Measurements from ENCODE around the gene GALNT15.

GALNT15 gene

GRCh38 chr3:16247282-16248061 is 73.0 kb downstream of the GALNT15 start:
- Histone ChIP-seq H3K9ac (ENCODE audit: low read depth in 1 of 2, low read length in 2 of 2) (no peak overlapping the region), H3K27ac (ENCODE audit: low read depth, low read length) (no peak overlapping the region), H3K4me1 (ENCODE audit: control insufficient read depth in 1 of 2, insufficient read depth in 2 of 2, low read length in 2 of 2) (peaks cover 8 to 11% of the 10 kb centered on the region in 2 donors), H3K9me3 (ENCODE audit: control insufficient read depth in 1 of 2, low read length in 2 of 2) (no peaks in the 10 kb centered on the region), H3K27me3 (ENCODE audit: control insufficient read depth in 1 of 2, insufficient read depth in 2 of 2, low read length in 2 of 2) (no peaks in the 10 kb centered on the region), H3K36me3 (ENCODE audit: control insufficient read depth in 1 of 2, insufficient read depth in 2 of 2, low read length in 2 of 2) (no peaks in the 10 kb centered on the region), H3K4me3 (ENCODE audit: low read depth in 1 of 2, low read length in 2 of 2) (peak overlapping the region in 1 of 2 donors; percentile 26)

- H3K36me3 ChIP-seq (ENCODE audit: control insufficient read depth in 1 of 2, insufficient read depth in 2 of 2, low read length in 2 of 2) = no peaks in the 10 kb centered on the region
- no peak overlapping the region for H3K27ac ChIP-seq (ENCODE audit: low read depth, low read length)
- H3K9me3 ChIP-seq (ENCODE audit: control insufficient read depth in 1 of 2, low read length in 2 of 2) = no peaks in the 10 kb centered on the region
- H3K4me3 ChIP-seq (ENCODE audit: low read depth in 1 of 2, low read length in 2 of 2) = no peak overlapping the region
- no peak overlapping the region for H3K9ac ChIP-seq (ENCODE audit: low read depth in 1 of 2, low read length in 2 of 2)
- H3K27me3 ChIP-seq (ENCODE audit: control insufficient read depth in 1 of 2, insufficient read depth in 2 of 2, low read length in 2 of 2) = no peaks in the 10 kb centered on the region
- H3K4me1 ChIP-seq (ENCODE audit: control insufficient read depth in 1 of 2, insufficient read depth in 2 of 2, low read length in 2 of 2) = peaks cover 19 to 22% of the 10 kb centered on the region in 2 donors
These were observed 74.1 kb downstream of the GALNT15 start for GRCh38 chr3:16248556-16248955.

GRCh38 chr3:16249336-16249735 is 74.9 kb downstream of the GALNT15 start:
- no peaks in the 10 kb centered on the region for H3K27me3 ChIP-seq (ENCODE audit: control insufficient read depth in 1 of 2, insufficient read depth in 2 of 2, low read length in 2 of 2)

DNA sequence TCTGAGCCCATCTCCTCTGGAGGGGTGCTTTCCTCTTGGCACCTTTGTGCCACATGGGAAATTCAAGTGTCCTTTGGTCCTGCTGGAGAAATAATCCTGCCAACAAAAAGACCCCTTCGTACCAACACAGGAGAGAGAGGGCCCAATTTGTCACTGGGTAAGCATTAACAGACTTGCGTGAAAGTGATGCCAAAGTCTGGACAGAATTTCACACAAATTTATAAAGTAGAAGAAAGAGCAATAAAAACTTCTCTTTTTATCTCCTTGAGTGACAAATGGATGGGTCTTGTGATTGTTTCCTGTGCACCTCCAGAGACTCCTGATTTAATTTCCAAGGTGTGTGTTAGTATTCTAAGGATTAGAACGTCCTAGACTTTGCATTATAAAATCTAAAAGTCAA is 75.4 kb downstream of the GALNT15 start:
- Histone ChIP-seq H3K4me1 (ENCODE audit: control insufficient read depth in 1 of 2, insufficient read depth in 2 of 2, low read length in 2 of 2) (peaks cover 19 to 23% of the 10 kb centered on the region in 2 donors), H3K27ac (ENCODE audit: low read depth, low read length) (no peak overlapping the region), H3K36me3 (ENCODE audit: control insufficient read depth in 1 of 2, insufficient read depth in 2 of 2, low read length in 2 of 2) (no peaks in the 10 kb centered on the region), H3K9ac (ENCODE audit: low read depth in 1 of 2, low read length in 2 of 2) (no peak overlapping the region), H3K27me3 (ENCODE audit: control insufficient read depth in 1 of 2, insufficient read depth in 2 of 2, low read length in 2 of 2) (no peaks in the 10 kb centered on the region), H3K4me3 (ENCODE audit: low read depth in 1 of 2, low read length in 2 of 2) (no peak overlapping the region), H3K9me3 (ENCODE audit: control insufficient read depth in 1 of 2, low read length in 2 of 2) (no peaks in the 10 kb centered on the region)

More at GRCh38 chr3:16249336-16249735, 74.9 kb downstream of the GALNT15 start:
- Histone ChIP-seq H3K9me3 (ENCODE audit: control insufficient read depth in 1 of 2, low read length in 2 of 2) (no peaks in the 10 kb centered on the region), H3K27ac (ENCODE audit: low read depth, low read length) (no peak overlapping the region), H3K4me3 (ENCODE audit: low read depth in 1 of 2, low read length in 2 of 2) (no peak overlapping the region), H3K36me3 (ENCODE audit: control insufficient read depth in 1 of 2, insufficient read depth in 2 of 2, low read length in 2 of 2) (no peaks in the 10 kb centered on the region), H3K9ac (ENCODE audit: low read depth in 1 of 2, low read length in 2 of 2) (no peak overlapping the region), H3K4me1 (ENCODE audit: control insufficient read depth in 1 of 2, insufficient read depth in 2 of 2, low read length in 2 of 2) (peaks cover 19 to 23% of the 10 kb centered on the region in 2 donors)

DNA sequence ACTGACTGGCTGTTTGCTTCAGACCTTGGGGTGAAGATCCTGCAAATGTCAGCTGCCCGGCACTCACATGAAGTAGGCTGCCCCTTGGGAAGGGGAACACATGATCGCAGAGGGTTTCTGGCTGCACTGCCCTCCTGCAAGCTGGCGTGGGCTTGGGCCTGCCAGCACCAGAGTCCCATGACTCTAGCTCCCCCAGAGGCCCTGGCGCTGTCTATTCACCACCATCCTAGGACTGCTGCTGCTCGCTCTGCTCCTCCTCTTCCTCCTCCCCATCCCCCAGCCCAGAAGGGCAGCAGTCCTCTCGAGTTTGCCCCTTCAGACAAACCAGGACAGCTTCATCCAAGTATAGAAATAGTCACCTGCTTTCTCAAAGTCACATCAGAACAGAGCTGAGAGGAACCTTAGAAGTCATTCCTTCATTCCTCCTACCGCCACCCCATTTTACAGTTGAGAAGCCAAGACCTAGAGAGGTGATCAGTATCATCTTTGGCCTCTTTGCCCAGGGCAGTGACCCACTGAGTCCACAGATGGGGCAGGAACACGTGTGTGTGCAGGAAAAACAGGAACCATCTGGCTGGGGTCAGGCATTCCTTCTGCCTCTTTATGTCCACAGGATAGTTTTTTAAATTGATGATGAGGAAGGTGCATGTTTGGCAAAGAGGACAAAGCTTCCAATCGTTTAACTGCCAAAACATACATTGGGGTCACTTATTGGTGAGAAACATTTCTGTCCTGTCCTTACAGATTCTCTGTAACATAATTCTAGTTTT is 77.0 kb downstream of the GALNT15 start:
- H3K4me1 ChIP-seq (ENCODE audit: control insufficient read depth in 1 of 2, insufficient read depth in 2 of 2, low read length in 2 of 2) = peaks cover 19 to 23% of the 10 kb centered on the region in 2 donors
- no peak overlapping the region for H3K27ac ChIP-seq (ENCODE audit: low read depth, low read length)
- no peak overlapping the region for H3K4me3 ChIP-seq (ENCODE audit: low read depth in 1 of 2, low read length in 2 of 2)
- H3K9ac ChIP-seq (ENCODE audit: low read depth in 1 of 2, low read length in 2 of 2) = no peak overlapping the region
- H3K36me3 ChIP-seq (ENCODE audit: control insufficient read depth in 1 of 2, insufficient read depth in 2 of 2, low read length in 2 of 2) = no peaks in the 10 kb centered on the region
- no peaks in the 10 kb centered on the region for H3K27me3 ChIP-seq (ENCODE audit: control insufficient read depth in 1 of 2, insufficient read depth in 2 of 2, low read length in 2 of 2)
- no peaks in the 10 kb centered on the region for H3K9me3 ChIP-seq (ENCODE audit: control insufficient read depth in 1 of 2, low read length in 2 of 2)

DNA sequence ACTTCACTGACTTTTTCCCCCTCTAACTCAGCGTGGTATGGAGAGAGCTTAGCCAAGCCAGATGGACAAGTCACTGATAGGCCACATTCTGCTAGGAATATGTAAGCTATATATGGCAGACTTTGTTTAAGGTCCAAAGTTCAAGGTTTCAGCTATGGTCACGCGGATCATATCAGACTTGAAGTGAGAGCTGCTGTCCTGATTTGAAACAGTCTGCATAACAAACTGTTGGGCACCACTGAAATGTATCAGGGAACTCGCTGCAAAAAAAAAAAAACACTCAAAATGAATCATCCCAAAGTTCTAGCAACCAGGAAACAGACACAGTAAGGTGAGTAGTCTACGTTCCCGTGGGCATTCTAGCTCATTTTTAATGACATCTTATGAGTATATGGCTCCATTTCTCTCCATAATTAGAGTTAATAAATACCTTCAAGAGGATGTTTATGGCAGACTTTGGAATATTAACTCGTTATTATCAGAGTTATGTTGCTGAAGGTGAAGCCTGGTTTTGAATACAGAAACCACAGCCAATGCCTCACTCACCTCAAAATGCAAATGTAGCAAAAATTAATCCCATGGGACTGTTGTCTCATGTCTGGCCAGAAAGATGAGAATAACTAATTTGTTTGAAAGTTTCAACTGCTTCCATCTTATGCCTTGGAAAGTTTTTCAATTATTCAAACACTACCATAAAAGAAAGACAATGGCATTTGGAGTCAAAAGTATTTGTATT is 77.9 kb downstream of the GALNT15 start:
- Histone ChIP-seq H3K36me3 (ENCODE audit: control insufficient read depth in 1 of 2, insufficient read depth in 2 of 2, low read length in 2 of 2) (no peaks in the 10 kb centered on the region), H3K27me3 (ENCODE audit: control insufficient read depth in 1 of 2, insufficient read depth in 2 of 2, low read length in 2 of 2) (no peaks in the 10 kb centered on the region), H3K4me3 (ENCODE audit: low read depth in 1 of 2, low read length in 2 of 2) (peak overlapping the region in 1 of 2 donors; percentile 19), H3K4me1 (ENCODE audit: control insufficient read depth in 1 of 2, insufficient read depth in 2 of 2, low read length in 2 of 2) (peaks cover 19 to 23% of the 10 kb centered on the region in 2 donors), H3K9ac (ENCODE audit: low read depth in 1 of 2, low read length in 2 of 2) (no peak overlapping the region), H3K27ac (ENCODE audit: low read depth, low read length) (no peak overlapping the region), H3K9me3 (ENCODE audit: control insufficient read depth in 1 of 2, low read length in 2 of 2) (no peaks in the 10 kb centered on the region)

DNA sequence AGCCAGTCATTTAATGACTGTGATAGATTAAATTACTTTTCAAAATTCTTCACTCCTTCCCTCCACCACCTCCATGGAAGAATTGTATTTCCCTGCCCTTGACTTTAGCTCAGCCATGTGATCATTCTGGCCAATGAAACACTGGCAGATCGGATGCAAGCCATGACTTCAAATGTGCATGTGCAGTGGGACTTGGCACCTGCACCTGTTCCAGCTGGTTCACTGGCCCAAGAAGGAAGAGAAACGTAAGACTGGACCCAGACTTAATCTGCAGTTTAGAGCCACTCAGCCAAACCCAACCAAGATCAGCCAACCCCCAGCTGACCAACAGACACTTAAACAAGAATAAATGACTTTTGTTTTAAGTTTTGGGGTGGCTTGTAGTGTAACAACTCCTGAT is 78.5 kb downstream of the GALNT15 start:
- Histone ChIP-seq H3K27me3 (ENCODE audit: control insufficient read depth in 1 of 2, insufficient read depth in 2 of 2, low read length in 2 of 2) (no peaks in the 10 kb centered on the region), H3K4me3 (ENCODE audit: low read depth in 1 of 2, low read length in 2 of 2) (peak overlapping the region in 1 of 2 donors; percentile 19), H3K27ac (ENCODE audit: low read depth, low read length) (no peak overlapping the region), H3K9me3 (ENCODE audit: control insufficient read depth in 1 of 2, low read length in 2 of 2) (no peaks in the 10 kb centered on the region), H3K4me1 (ENCODE audit: control insufficient read depth in 1 of 2, insufficient read depth in 2 of 2, low read length in 2 of 2) (peaks cover 19 to 23% of the 10 kb centered on the region in 2 donors), H3K36me3 (ENCODE audit: control insufficient read depth in 1 of 2, insufficient read depth in 2 of 2, low read length in 2 of 2) (no peaks in the 10 kb centered on the region), H3K9ac (ENCODE audit: low read depth in 1 of 2, low read length in 2 of 2) (no peak overlapping the region)

DNA sequence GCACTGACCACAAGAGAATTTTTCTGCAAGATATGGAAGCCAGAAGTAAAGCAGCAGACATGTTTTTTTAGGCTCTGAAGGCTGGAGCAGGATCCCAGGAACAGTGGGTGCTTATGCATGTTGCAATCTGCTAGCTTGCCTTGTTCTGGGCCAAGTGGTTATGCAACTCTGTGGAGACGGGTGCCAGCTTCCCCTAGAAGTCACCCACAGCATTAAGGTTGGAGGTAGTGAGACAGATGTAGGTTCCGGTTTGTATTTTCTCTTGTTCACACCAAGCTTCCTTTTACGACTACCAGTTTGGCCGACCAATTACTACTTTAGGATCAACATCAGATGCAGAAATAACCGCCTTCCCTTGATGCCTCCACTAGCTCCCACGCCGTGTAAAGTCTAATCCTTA is 79.1 kb downstream of the GALNT15 start:
- Histone ChIP-seq H3K36me3 (ENCODE audit: control insufficient read depth in 1 of 2, insufficient read depth in 2 of 2, low read length in 2 of 2) (peaks cover 0 to 2% of the 10 kb centered on the region in 2 donors), H3K9ac (ENCODE audit: low read depth in 1 of 2, low read length in 2 of 2) (no peak overlapping the region), H3K27me3 (ENCODE audit: control insufficient read depth in 1 of 2, insufficient read depth in 2 of 2, low read length in 2 of 2) (no peaks in the 10 kb centered on the region), H3K9me3 (ENCODE audit: control insufficient read depth in 1 of 2, low read length in 2 of 2) (no peaks in the 10 kb centered on the region), H3K4me1 (ENCODE audit: control insufficient read depth in 1 of 2, insufficient read depth in 2 of 2, low read length in 2 of 2) (peaks cover 19 to 23% of the 10 kb centered on the region in 2 donors), H3K27ac (ENCODE audit: low read depth, low read length) (no peak overlapping the region), H3K4me3 (ENCODE audit: low read depth in 1 of 2, low read length in 2 of 2) (no peak overlapping the region)

DNA sequence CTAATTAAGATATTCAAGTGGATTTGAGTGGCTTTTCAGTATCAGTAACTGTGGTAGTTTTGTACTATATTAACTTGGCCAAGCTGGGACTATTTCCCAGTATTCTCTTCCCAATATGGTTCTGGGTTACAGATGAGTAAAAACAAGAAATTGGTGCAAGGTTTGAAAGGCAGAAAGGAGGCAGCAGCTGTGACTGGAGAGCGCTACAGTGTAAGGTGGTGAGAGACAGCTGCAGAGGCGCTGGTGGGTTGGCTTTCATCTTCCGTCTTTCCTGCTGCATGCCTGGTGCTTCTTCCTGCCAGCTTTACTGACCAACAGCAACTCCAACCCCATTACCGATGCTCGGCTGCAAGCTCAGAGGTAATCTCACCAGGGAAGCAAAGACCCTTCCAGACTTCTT is 80.4 kb downstream of the GALNT15 start:
- no peak overlapping the region for H3K9ac ChIP-seq (ENCODE audit: low read depth in 1 of 2, low read length in 2 of 2)

DNA sequence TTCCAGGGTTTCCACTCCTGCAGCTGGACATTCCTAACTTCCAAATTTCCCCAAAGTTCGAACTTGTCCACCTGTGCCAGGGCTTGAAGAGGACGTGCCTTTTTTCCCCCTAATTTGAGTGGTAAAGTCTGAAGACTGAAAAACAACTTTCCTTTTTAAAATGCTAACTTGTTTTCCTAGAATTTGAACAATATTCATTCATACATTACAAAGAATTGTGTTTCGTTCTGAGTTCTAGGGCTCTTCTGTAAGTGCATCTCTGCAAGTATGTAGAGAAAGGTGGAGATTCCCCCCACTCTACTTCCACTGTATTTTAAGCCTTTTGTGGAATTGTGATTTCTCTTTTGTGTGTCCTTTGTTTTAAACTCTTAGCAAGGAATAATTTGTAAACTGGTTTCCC is 80.8 kb downstream of the GALNT15 start:
- no peaks in the 10 kb centered on the region for H3K27me3 ChIP-seq (ENCODE audit: control insufficient read depth in 1 of 2, insufficient read depth in 2 of 2, low read length in 2 of 2)
- peaks cover 19 to 23% of the 10 kb centered on the region in 2 donors for H3K4me1 ChIP-seq (ENCODE audit: control insufficient read depth in 1 of 2, insufficient read depth in 2 of 2, low read length in 2 of 2)
- H3K27ac ChIP-seq (ENCODE audit: low read depth, low read length) = no peak overlapping the region
- no peak overlapping the region for H3K4me3 ChIP-seq (ENCODE audit: low read depth in 1 of 2, low read length in 2 of 2)
- peaks cover 9 to 17% of the 10 kb centered on the region in 2 donors for H3K36me3 ChIP-seq (ENCODE audit: control insufficient read depth in 1 of 2, insufficient read depth in 2 of 2, low read length in 2 of 2)
- no peak overlapping the region for H3K9ac ChIP-seq (ENCODE audit: low read depth in 1 of 2, low read length in 2 of 2)
- no peaks in the 10 kb centered on the region for H3K9me3 ChIP-seq (ENCODE audit: control insufficient read depth in 1 of 2, low read length in 2 of 2)

More for the DNA sequence above, 80.4 kb downstream of the GALNT15 start:
- no peak overlapping the region for H3K4me3 ChIP-seq (ENCODE audit: low read depth in 1 of 2, low read length in 2 of 2)
- H3K4me1 ChIP-seq (ENCODE audit: control insufficient read depth in 1 of 2, insufficient read depth in 2 of 2, low read length in 2 of 2) = peaks cover 19 to 23% of the 10 kb centered on the region in 2 donors
- no peak overlapping the region for H3K27ac ChIP-seq (ENCODE audit: low read depth, low read length)
- peaks cover 5 to 15% of the 10 kb centered on the region in 2 donors for H3K36me3 ChIP-seq (ENCODE audit: control insufficient read depth in 1 of 2, insufficient read depth in 2 of 2, low read length in 2 of 2)
- H3K27me3 ChIP-seq (ENCODE audit: control insufficient read depth in 1 of 2, insufficient read depth in 2 of 2, low read length in 2 of 2) = no peaks in the 10 kb centered on the region
- no peaks in the 10 kb centered on the region for H3K9me3 ChIP-seq (ENCODE audit: control insufficient read depth in 1 of 2, low read length in 2 of 2)

All from duodenal mucosa (tissue), 2 donors.